Osteoblast (primary cell): Measurements from ENCODE around the gene SCYGR4. TPM values are rescaled to one million over a fixed set of nuclear protein-coding genes. Genes with fewer than 3 reads are reported as not detected.

Source experiments
- DNase-seq: peaks from one replicate; pipeline ENCODE4 v3.0.0; 2011; ENCODE audit warnings: low spot score, mixed read lengths; ENCODE audit not compliant: insufficient read length; ENCODE audit errors: missing footprints
- H2AFZ ChIP-seq: 2 replicates; pipeline ENCODE4 v1.6.0; 2011; ENCODE audit warnings: mild to moderate bottlenecking, low read length
- H3K27ac ChIP-seq: 2 replicates; pipeline ENCODE4 v1.5.1; 2011; ENCODE audit warnings: mild to moderate bottlenecking, low read depth, low read length, moderate library complexity
- H3K27me3 ChIP-seq: 2 replicates; pipeline ENCODE4 v1.6.0; 2012; ENCODE audit warnings: mild to moderate bottlenecking, control low read depth, inconsistent platforms, low read length, moderate library complexity; ENCODE audit not compliant: insufficient read depth
- H3K36me3 ChIP-seq: 2 replicates; pipeline ENCODE4 v1.5.1; 2011; ENCODE audit warnings: mild to moderate bottlenecking, low read length, control low read depth, moderate library complexity; ENCODE audit not compliant: insufficient read depth
- H3K4me1 ChIP-seq: 2 replicates; pipeline ENCODE4 v1.5.1; 2011; ENCODE audit warnings: mild to moderate bottlenecking, low read length, control low read depth, moderate library complexity; ENCODE audit not compliant: insufficient read depth
- H3K4me2 ChIP-seq: 2 replicates; pipeline ENCODE4 v1.6.0; 2011; ENCODE audit warnings: mild to moderate bottlenecking, low read length; ENCODE audit not compliant: insufficient read depth
- H3K4me3 ChIP-seq: fragments of 200-600 bp; sonication (generic); 3 replicates; pipeline ENCODE4 v1.5.1; 2012; ENCODE audit warnings: mild to moderate bottlenecking, low read length, inconsistent platforms; ENCODE audit not compliant: insufficient read depth
- H3K79me2 ChIP-seq: 2 replicates; pipeline ENCODE4 v1.6.0; 2012; ENCODE audit warnings: mild to moderate bottlenecking, low read length, control low read depth, inconsistent platforms; ENCODE audit not compliant: insufficient read depth
- H3K9me3 ChIP-seq: 2 replicates; pipeline ENCODE4 v1.5.1; 2011; ENCODE audit warnings: low read depth, low read length, control low read depth
- H4K20me1 ChIP-seq: 2 replicates; pipeline ENCODE4 v1.6.0; 2012; ENCODE audit warnings: mild to moderate bottlenecking, low read length, control low read depth; ENCODE audit not compliant: insufficient read depth
- CTCF ChIP-seq: IDR thresholded peaks from 2 replicates; pipeline ENCODE4 v1.5.1; 2011; ENCODE audit warnings: mild to moderate bottlenecking, low read depth, low read length, moderate library complexity; ENCODE audit errors: extremely low read depth
- total RNA-seq: library from RNA; depleted of rRNA; stranded (reverse); fragments of >200 nt; gene quantifications from 2 replicates; pipeline ENCODE4 v1.2.3, GENCODE V29; 2012

Gene SCYGR4
- total RNA-seq, 1 donor, result not detected

DNA sequence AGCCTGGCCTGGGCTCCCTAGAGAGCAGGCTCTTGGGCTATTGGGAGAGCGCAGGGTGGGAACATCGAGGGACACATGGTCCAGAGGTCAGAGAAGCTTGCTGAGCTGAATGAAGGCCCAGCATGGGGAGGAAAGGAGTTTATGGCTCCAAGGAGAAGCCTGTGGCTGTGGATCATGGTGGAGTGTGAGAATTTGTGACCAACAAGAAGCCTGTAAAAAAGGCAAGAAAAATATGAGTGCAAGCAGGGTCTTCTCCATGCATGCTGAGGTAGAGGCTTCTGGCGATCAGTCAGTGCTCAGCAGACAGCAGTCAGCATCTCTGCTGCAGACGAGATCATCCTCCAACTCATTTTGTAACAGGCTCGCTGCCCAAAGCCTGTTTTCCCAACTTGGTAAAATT lies 1.4 kb upstream of the SCYGR4 start:
- H3K4me1 ChIP-seq, result no peaks in the 10 kb centered on the region
- H3K79me2 ChIP-seq, result no peaks in the 10 kb centered on the region
- DNase-seq, result peak; percentile 72
- TF ChIP-seq CTCF, result no peak
- no peak overlapping the region for H3K27ac ChIP-seq
- no peaks in the 10 kb centered on the region for H3K9me3 ChIP-seq
- no peak overlapping the region for H3K4me3 ChIP-seq
- H3K27me3 ChIP-seq, result no peaks in the 10 kb centered on the region
- no peaks in the 10 kb centered on the region for H4K20me1 ChIP-seq
- no peaks in the 10 kb centered on the region for H3K36me3 ChIP-seq
- peak overlapping the region; percentile 17 for H2AFZ ChIP-seq
- H3K4me2 ChIP-seq, result no peak overlapping the region

DNA sequence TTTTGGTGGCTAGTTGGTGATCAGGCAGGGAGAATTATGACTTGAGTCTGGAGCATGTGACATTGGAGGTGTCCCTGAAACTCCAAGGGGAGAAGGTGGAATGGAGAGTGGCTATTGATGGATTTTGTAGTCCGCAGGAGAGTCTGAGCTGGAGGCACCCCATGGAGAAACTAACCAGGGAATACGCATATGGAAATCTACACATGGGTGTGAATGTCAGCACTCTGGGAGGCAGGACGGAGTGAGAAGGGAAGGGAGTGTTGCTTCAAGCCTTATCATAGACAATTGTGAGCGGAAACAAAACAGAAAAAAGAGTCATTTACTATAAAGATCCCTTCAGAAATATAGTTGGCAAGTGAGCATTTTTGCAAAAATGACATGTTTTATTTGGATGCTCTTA lies 667 bp upstream of the SCYGR4 start:
- Histone ChIP-seq H3K36me3 (no peaks in the 10 kb centered on the region), H3K27ac (no peak overlapping the region), H3K4me2 (peak overlapping the region; percentile 6), H3K9me3 (no peaks in the 10 kb centered on the region), H3K4me1 (no peaks in the 10 kb centered on the region), H4K20me1 (no peaks in the 10 kb centered on the region), H3K4me3 (no peak overlapping the region), H2AFZ (peak overlapping the region; percentile 17), H3K27me3 (no peaks in the 10 kb centered on the region), H3K79me2 (no peaks in the 10 kb centered on the region)
- no peak for DNase-seq
- TF ChIP-seq CTCF, result no peak

DNA sequence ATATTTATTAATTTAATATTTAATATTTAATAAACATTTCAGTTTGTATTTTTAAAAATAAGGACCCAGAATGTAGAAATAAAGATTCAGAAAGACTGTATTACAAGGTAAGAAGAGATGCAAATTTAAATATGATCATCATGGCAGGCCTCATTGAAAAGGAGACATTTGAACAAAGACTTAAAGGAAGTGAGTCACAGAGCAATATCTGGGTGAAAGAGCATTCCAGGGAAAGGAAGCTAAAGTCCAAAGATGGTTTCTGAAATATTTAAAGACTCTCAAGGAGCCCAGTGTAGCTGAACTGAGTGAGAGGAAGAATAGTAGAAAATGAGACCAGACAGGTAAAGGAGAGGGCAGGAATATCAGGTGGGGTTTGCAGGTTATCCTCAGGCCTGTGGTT lies 5.9 kb downstream of the SCYGR4 start:
- H3K4me2 ChIP-seq, result peak overlapping the region; percentile 61
- no peaks in the 10 kb centered on the region for H3K79me2 ChIP-seq
- no peak for DNase-seq
- no peaks in the 10 kb centered on the region for H4K20me1 ChIP-seq
- H3K27ac ChIP-seq, result peak overlapping the region; percentile 55
- H3K4me1 ChIP-seq, result peaks cover 10% of the 10 kb centered on the region
- H3K9me3 ChIP-seq, result no peaks in the 10 kb centered on the region
- H3K4me3 ChIP-seq, result no peak overlapping the region
- H3K36me3 ChIP-seq, result no peaks in the 10 kb centered on the region
- no peak for TF ChIP-seq CTCF
- peak overlapping the region; percentile 90 for H2AFZ ChIP-seq
- H3K27me3 ChIP-seq, result no peaks in the 10 kb centered on the region

GRCh38 chr2:227625420-227625819 lies 8.1 kb downstream of the SCYGR4 start:
- DNase-seq, result no peak
- Histone ChIP-seq H4K20me1 (no peaks in the 10 kb centered on the region), H3K4me1 (peaks cover 10% of the 10 kb centered on the region), H2AFZ (peak overlapping the region; percentile 51), H3K36me3 (no peaks in the 10 kb centered on the region), H3K4me3 (no peak overlapping the region), H3K27me3 (no peaks in the 10 kb centered on the region), H3K9me3 (no peaks in the 10 kb centered on the region), H3K4me2 (no peak overlapping the region), H3K79me2 (no peaks in the 10 kb centered on the region), H3K27ac (no peak overlapping the region)
- no peak for TF ChIP-seq CTCF
